ENCODE data around the gene ABL1. TPM values are rescaled to one million over a fixed set of nuclear protein-coding genes. Genes with fewer than 3 reads are reported as not detected.

ABL1 gene
- total RNA-seq (2021) (78.6 and 81.3 TPM in 2 replicates), Bru-seq, nascent RNA (percentile 79 among the genes with signal in this experiment), BruChase-seq, experiment 1, labeled RNA remaining after a 2-hour chase (percentile 78 among the genes with signal in this experiment), BruChase-seq, experiment 2, labeled RNA remaining after a 6-hour chase (percentile 87 among the genes with signal in this experiment)
- long read RNA-seq, full-length matches to known transcripts = 67 of 117 reads
- long read RNA-seq, partial matches to known transcripts = 37 of 117 reads
- long read RNA-seq, other reads (novel, unspliced or antisense) = 13 of 117 reads

- POLR2A ChIA-PET (ENCODE audit: low non-redundant PET) = interaction anchor here (0.7 kb wide), 1 partner anchor 9 kb away, joined by 3 read pairs; no protein-coding TSS in a partner anchor
- intact Hi-C loops (cut with micrococcal nuclease; ENCODE audit: unreplicated experiment) = no loop called here
- no peaks in the 10 kb centered on the region for H3K36me3 ChIP-seq (ENCODE audit: insufficient read depth, low read length, poor library complexity, severe bottlenecking)
- CTCF ChIA-PET = no interaction called here
- H3K27me3 ChIP-seq (replicated peaks; ENCODE audit: insufficient read depth, low read depth, low read length, poor library complexity) = no peaks in the 10 kb centered on the region
- TF ChIP-seq EZH2 (IDR thresholded peaks at IDR 0.05; ENCODE audit: borderline replicate concordance, low read depth, low read length, poor library complexity, severe bottlenecking) (no peak), CTCF (conservative IDR thresholded peaks at IDR 0.05; ENCODE audit: low read depth, low read length) (no peak)
- H3K27ac ChIP-seq (ENCODE audit: low read depth, low read length, poor library complexity, severe bottlenecking) = peak within 1 kb of the TSS; percentile 92
- TSS peak; percentile 65 for BruUV-seq (replicated peaks)
- H3K9me3 ChIP-seq (ENCODE audit: low read depth, low read length, poor library complexity, severe bottlenecking) = no peaks in the 10 kb centered on the region
- H3K4me3 ChIP-seq (ENCODE audit: low read depth, low read length, poor library complexity, severe bottlenecking) = peak within 1 kb of the TSS; percentile 62
- peaks cover 53% of the 10 kb centered on the region for H3K4me1 ChIP-seq (ENCODE audit: insufficient read depth, low read length, poor library complexity, severe bottlenecking)
- peak; percentile 85 for DNase-seq (ENCODE audit: low spot score)
Measured at GRCh38 chr9:130834371-130835336, at the start of gene ABL1. ABL1 (plus strand) TSS chr9:130835254; CDS start chr9:130835447, 193 bp downstream.

DNA sequence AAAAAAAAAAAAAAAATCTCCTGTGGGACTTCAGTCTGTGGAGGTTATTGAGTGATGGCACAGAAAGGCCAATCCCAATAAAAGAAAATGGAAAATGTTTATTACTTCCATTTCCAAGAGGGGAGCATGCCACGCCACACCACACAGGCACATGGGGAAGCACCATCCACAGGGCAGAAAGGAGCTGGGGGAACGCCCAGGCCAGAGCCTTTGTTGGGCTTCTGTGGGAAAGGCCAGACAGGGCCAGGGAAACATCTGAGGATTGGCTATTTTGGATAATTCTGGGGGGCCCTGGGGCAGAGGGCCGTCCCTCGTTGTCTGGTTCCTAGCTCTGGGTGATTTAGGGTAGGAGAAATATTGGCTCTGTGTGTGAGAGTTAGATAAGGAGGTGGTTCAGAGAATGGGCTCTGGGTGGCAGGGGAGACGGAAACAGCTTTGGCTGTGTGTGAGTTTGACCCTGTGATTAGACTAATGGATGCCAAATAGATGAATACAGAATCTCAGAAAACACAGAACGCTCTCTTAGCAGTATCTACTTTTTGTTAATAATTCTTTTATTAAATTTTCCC is 49.0 kb upstream of the ABL1 start:
- no peak overlapping the region for H3K4me3 ChIP-seq (ENCODE audit: low read depth, low read length, poor library complexity, severe bottlenecking)
- TF ChIP-seq EZH2 (IDR thresholded peaks at IDR 0.05; ENCODE audit: borderline replicate concordance, low read depth, low read length, poor library complexity, severe bottlenecking) (no peak), CTCF (conservative IDR thresholded peaks at IDR 0.05; ENCODE audit: low read depth, low read length) (no peak)
- peaks cover 17% of the 10 kb centered on the region for H3K4me1 ChIP-seq (ENCODE audit: insufficient read depth, low read length, poor library complexity, severe bottlenecking)
- ChIA-PET CTCF (interaction anchor here (0.6 kb wide), 1 partner anchor 103 kb away, joined by 6 read pairs; no protein-coding TSS in a partner anchor), POLR2A (ENCODE audit: low non-redundant PET) (no interaction called here)
- peaks cover 14% of the 10 kb centered on the region for H3K9me3 ChIP-seq (ENCODE audit: low read depth, low read length, poor library complexity, severe bottlenecking)
- BruUV-seq (replicated peaks) = no TSS peak
- intact Hi-C loops (cut with micrococcal nuclease; ENCODE audit: unreplicated experiment) = no loop called here
- DNase-seq (ENCODE audit: low spot score) = no peak
- H3K36me3 ChIP-seq (ENCODE audit: insufficient read depth, low read length, poor library complexity, severe bottlenecking) = no peaks in the 10 kb centered on the region
- H3K27me3 ChIP-seq (replicated peaks; ENCODE audit: insufficient read depth, low read depth, low read length, poor library complexity) = no peaks in the 10 kb centered on the region
- H3K27ac ChIP-seq (ENCODE audit: low read depth, low read length, poor library complexity, severe bottlenecking) = no peak overlapping the region

DNA sequence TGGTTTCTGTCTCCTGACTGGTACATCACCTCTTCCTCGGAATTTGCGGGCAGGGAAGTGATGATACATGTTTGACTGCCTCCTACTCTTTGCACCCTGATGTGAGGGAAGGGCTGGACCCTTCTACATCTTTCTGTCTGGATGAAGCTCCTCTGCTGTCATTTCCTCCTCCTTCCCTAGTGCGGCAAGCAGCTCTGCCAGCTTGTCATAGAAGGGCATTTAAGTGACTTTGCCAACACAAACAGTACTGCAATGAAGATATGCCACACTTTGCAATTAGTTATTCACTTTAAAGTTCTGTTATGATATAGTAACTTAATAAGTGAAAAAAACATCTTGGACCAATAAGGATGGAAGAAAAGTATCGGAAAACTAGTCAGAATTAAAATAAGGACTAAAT is 48.5 kb upstream of the ABL1 start:
- no peak for DNase-seq (ENCODE audit: low spot score)
- TF ChIP-seq EZH2 (IDR thresholded peaks at IDR 0.05; ENCODE audit: borderline replicate concordance, low read depth, low read length, poor library complexity, severe bottlenecking) (no peak), CTCF (conservative IDR thresholded peaks at IDR 0.05; ENCODE audit: low read depth, low read length) (no peak)
- Histone ChIP-seq H3K36me3 (ENCODE audit: insufficient read depth, low read length, poor library complexity, severe bottlenecking) (no peaks in the 10 kb centered on the region), H3K9me3 (ENCODE audit: low read depth, low read length, poor library complexity, severe bottlenecking) (peaks cover 14% of the 10 kb centered on the region), H3K27ac (ENCODE audit: low read depth, low read length, poor library complexity, severe bottlenecking) (no peak overlapping the region), H3K27me3 (replicated peaks; ENCODE audit: insufficient read depth, low read depth, low read length, poor library complexity) (no peaks in the 10 kb centered on the region), H3K4me3 (ENCODE audit: low read depth, low read length, poor library complexity, severe bottlenecking) (no peak overlapping the region), H3K4me1 (ENCODE audit: insufficient read depth, low read length, poor library complexity, severe bottlenecking) (peaks cover 12% of the 10 kb centered on the region)
- no TSS peak for BruUV-seq (replicated peaks)
- CTCF ChIA-PET = no interaction called here
- POLR2A ChIA-PET (ENCODE audit: low non-redundant PET) = no interaction called here
- intact Hi-C loops (cut with micrococcal nuclease; ENCODE audit: unreplicated experiment) = no loop called here

Data from A673 (cell line).